Kidney epithelial cell (primary cell): ENCODE measurements around the gene ENDOV. TPM values are rescaled to one million over a fixed set of nuclear protein-coding genes. Genes with fewer than 3 reads are reported as not detected.

Experiments
- DNase-seq: peaks from one replicate; pipeline ENCODE4 v3.0.0-alpha.2; 2010; ENCODE audit warnings: low read depth
- H3K27me3 ChIP-seq: 2 replicates; pipeline ENCODE4 v1.6.0; 2011; ENCODE audit warnings: low read length; ENCODE audit not compliant: control insufficient read depth, insufficient read depth
- H3K36me3 ChIP-seq: 2 replicates; pipeline ENCODE4 v1.5.1; 2011; ENCODE audit warnings: low read length; ENCODE audit not compliant: control insufficient read depth, insufficient read depth
- H3K4me3 ChIP-seq: 2 replicates; pipeline ENCODE4 v1.5.1; 2011; ENCODE audit warnings: low read depth, mild to moderate bottlenecking, control low read depth, low read length
- CTCF ChIP-seq: IDR thresholded peaks from 2 replicates; pipeline ENCODE4 v1.5.1; 2011; ENCODE audit warnings: mild to moderate bottlenecking, moderate library complexity, low read length, control low read depth, inconsistent platforms; ENCODE audit not compliant: insufficient read depth, poor library complexity, severe bottlenecking
- total RNA-seq: library from RNA; depleted of rRNA; stranded (reverse); fragments of >200 nt; gene quantifications from 2 replicates; pipeline ENCODE4 v1.2.3, GENCODE V29; 2015

Gene ENDOV
- total RNA-seq, 1 donor from 2014 or later, result 14.6 TPM

- Histone ChIP-seq H3K27me3 (peaks cover 45% of the 10 kb centered on the region), H3K4me3 (no peak overlapping the region), H3K36me3 (no peaks in the 10 kb centered on the region)
- no peak for DNase-seq
- TF ChIP-seq CTCF, result no peak
These were observed 30.8 kb downstream of the ENDOV start for GRCh38 chr17:80445726-80446110.

- Histone ChIP-seq H3K4me3 (no peak overlapping the region), H3K36me3 (no peaks in the 10 kb centered on the region), H3K27me3 (peaks cover 45% of the 10 kb centered on the region)
- no peak for DNase-seq
- no peak for TF ChIP-seq CTCF
These were observed 31.9 kb downstream of the ENDOV start for GRCh38 chr17:80446645-80447405.

- DNase-seq, result no peak
- no peak overlapping the region for H3K4me3 ChIP-seq
- H3K27me3 ChIP-seq, result peaks cover 44% of the 10 kb centered on the region
- TF ChIP-seq CTCF, result no peak
- no peaks in the 10 kb centered on the region for H3K36me3 ChIP-seq
These were observed 32.8 kb downstream of the ENDOV start for GRCh38 chr17:80447790-80448189.

GRCh38 chr17:80449194-80449929 lies 34.4 kb downstream of the ENDOV start:
- no peak for DNase-seq
- no peaks in the 10 kb centered on the region for H3K36me3 ChIP-seq
- H3K4me3 ChIP-seq, result no peak overlapping the region
- TF ChIP-seq CTCF, result no peak
- H3K27me3 ChIP-seq, result peaks cover 30% of the 10 kb centered on the region

- no peaks in the 10 kb centered on the region for H3K36me3 ChIP-seq
- no peak overlapping the region for H3K4me3 ChIP-seq
- DNase-seq, result no peak
- peaks cover 25% of the 10 kb centered on the region for H3K27me3 ChIP-seq
- no peak for TF ChIP-seq CTCF
These were observed 35.1 kb downstream of the ENDOV start for GRCh38 chr17:80449930-80450576.
